Embryonic facial prominence (tissue), 1 donor: ENCODE results near the gene PLRG1.

Experiments used
- DNase-seq: peaks from one replicate; pipeline ENCODE4 v3.0.0-alpha.2; 2016; ENCODE audit errors: extremely low spot score

PLRG1 gene

GRCh38 chr4:154574311-154574710 is 24.1 kb upstream of the PLRG1 start:
- no peak for DNase-seq

GRCh38 chr4:154573190-154573870 is 23.1 kb upstream of the PLRG1 start:
- no peak for DNase-seq

- no peak for DNase-seq
Observed at GRCh38 chr4:154569584-154569983, 19.4 kb upstream of the PLRG1 start.

GRCh38 chr4:154569028-154569427 is 18.8 kb upstream of the PLRG1 start:
- no peak for DNase-seq

- no peak for DNase-seq
Observed at GRCh38 chr4:154566639-154567204, 16.5 kb upstream of the PLRG1 start.

- DNase-seq, result no peak
Observed at GRCh38 chr4:154565704-154566103, 15.5 kb upstream of the PLRG1 start.

GRCh38 chr4:154564311-154564710 is 14.1 kb upstream of the PLRG1 start:
- no peak for DNase-seq

- DNase-seq, result no peak
Observed at GRCh38 chr4:154562697-154563254, 12.6 kb upstream of the PLRG1 start, which contains the start of gene FGB. Gene FGB, plus strand, starts transcription at chr4:154563011. Its CDS starts 8 bp downstream, at chr4:154563019.

DNA sequence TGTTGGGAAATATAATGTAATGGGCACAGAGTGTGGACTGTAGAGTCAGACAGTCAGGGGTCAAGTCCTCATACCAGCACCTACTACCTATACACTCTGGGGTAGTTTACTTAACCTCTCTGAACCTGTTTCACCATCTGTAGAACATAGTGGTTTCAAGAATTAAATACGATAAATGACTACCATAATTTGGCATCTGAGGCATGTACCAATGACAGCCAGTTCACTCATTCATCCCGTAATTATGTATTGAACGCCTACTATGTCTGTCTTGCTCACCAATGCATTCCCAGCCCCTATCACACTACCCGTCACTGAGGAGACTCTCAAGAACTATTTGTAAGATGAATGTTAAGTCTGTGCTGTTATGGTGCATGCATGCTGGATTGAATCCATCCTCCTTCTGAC is 10.6 kb upstream of the PLRG1 start:
- DNase-seq, result no peak

DNA sequence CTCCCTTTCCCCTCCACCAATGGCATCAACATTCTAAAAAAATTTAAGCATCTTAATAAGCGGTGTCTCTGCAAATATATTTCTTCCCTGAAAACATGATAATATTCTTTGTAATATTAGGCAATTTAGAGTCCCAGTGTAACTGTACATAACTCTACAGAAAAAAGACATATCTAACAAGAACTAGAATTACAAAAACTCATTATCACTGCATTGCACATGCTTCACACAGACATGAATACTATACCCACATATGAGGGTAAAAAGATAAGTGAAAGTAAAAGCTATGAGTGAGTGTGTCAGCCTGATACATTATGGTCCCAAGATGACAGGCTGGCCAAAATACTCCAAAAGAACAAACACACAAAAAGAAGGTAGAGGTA is 10.2 kb upstream of the PLRG1 start:
- no peak for DNase-seq

- DNase-seq, result no peak
Observed at GRCh38 chr4:154559494-154560418, 9.6 kb upstream of the PLRG1 start.

DNA sequence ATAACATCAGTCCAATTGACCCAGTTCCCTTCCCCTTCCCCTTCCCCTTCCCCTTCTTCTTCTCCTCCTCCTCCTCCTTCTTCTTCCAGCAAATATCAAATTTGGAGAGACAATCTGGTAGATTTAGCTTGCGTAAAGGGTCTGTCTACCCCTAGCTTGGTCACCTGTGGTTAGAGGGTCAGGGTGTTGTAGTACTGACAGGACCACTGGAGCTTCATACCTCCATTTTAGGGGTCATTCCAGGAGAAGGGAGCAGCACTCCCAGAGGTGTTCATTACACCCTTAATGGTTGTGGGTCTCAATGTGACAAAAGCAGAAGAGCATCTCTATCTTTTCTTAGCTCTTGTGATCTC is 8.9 kb upstream of the PLRG1 start:
- no peak for DNase-seq

GRCh38 chr4:154551872-154552686 is 1.9 kb upstream of the PLRG1 start:
- DNase-seq, result peak; percentile 57

- no peak for DNase-seq
Observed at GRCh38 chr4:154545689-154546088, 4.5 kb downstream of the PLRG1 start.

- no peak for DNase-seq
Observed at GRCh38 chr4:154542271-154542879, 7.8 kb downstream of the PLRG1 start.

DNA sequence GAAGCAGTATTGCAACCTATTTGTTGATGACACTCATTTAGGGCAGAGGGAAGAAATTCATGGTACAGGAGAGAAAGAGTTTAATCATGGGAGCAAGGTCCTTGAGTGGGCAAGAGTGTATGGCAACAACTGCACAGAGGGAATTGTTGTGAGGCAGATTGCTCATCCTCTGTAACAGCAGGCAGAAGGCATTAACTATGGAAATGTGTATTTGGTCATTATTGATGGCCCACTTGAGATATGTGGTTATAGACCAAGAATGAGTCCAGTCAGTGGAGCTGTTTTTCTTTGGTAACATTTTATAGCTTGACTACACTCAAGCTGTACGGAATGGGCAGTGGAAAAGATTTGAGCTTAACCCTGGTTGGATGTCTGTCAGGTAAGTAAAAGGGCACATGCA is 15.9 kb downstream of the PLRG1 start:
- DNase-seq, result no peak

- no peak for DNase-seq
Observed at GRCh38 chr4:154529728-154530519, 20.3 kb downstream of the PLRG1 start.

GRCh38 chr4:154528869-154529268 is 21.3 kb downstream of the PLRG1 start:
- DNase-seq, result no peak

- no peak for DNase-seq
Observed at GRCh38 chr4:154527308-154527707, 22.9 kb downstream of the PLRG1 start.

DNA sequence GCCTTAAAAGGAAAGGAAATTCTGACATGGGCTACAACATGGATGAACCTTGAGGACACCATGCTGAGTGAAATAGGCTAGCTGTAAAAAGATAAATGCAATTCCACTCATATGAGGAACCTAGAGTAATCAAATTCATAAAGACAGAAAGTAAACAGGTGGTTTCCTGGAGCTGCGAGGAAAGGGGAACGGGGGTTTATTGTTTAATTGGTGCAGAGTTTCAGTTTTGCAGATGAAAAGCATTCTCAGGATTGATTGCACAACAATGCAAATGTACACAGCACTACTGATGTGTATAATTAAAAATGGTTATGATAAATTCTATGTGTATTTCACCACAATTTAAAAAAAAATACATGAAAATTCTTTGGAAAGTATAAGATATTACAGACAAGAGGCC is 24.0 kb downstream of the PLRG1 start:
- no peak for DNase-seq
